Panc1 (cell line): ENCODE results near the gene HOXB2. TPM values are rescaled to one million over a fixed set of nuclear protein-coding genes. Genes with fewer than 3 reads are reported as not detected.
A peak's percentile ranks its signal among the peaks of the same experiment; 100 is the strongest.

ENCODE experiments used
- ATAC-seq: fragments of 200-7000 bp; cut with Tn5 transposase; 2 replicates; pipeline ENCODE4 v1.9.1; 2020; ENCODE audit warnings: mild to moderate bottlenecking, moderate library complexity
- BruUV-seq: library from RNA; stranded (reverse); fragments of 400-500 nt; replicated peaks from 2 replicates; lab custom pipeline; 2021; lab: Mats Ljungman, UMichigan
- CTCF ChIA-PET: fragments of 300-600 bp; sonication (Branson Sonifier 250); formaldehyde crosslinking; loops from one replicate; lab custom pipeline; 2022; ENCODE audit warnings: antibody characterized with exemption; lab: Charles Lee
- POLR2A ChIA-PET: fragments of 300-600 bp; sonication (Branson Sonifier 250); formaldehyde crosslinking; loops from one replicate; lab custom pipeline; 2022; ENCODE audit warnings: antibody characterized with exemption; lab: Charles Lee
- DNase-seq: peaks from one replicate; pipeline ENCODE4 v3.0.0-alpha.2; 2010; ENCODE audit warnings: low read depth, low spot score
- H3K27ac ChIP-seq: 2 replicates; pipeline ENCODE4 v1.5.1; 2011; ENCODE audit warnings: mild to moderate bottlenecking, low read length, inconsistent platforms
- H3K27me3 ChIP-seq: fragments of 200-500 bp; sonication (Bioruptor generic); 2 replicates; pipeline ENCODE4 v1.6.0; 2014; ENCODE audit warnings: low read length, inconsistent platforms; ENCODE audit not compliant: control insufficient read depth, insufficient read depth
- H3K36me3 ChIP-seq: fragments of 200-500 bp; sonication (Bioruptor generic); 2 replicates; pipeline ENCODE4 v1.5.1; 2014; ENCODE audit warnings: inconsistent platforms, mild to moderate bottlenecking, low read length, moderate library complexity; ENCODE audit not compliant: control insufficient read depth, insufficient read depth
- H3K4me1 ChIP-seq: 2 replicates; pipeline ENCODE4 v1.5.1; 2011; ENCODE audit warnings: inconsistent platforms, mild to moderate bottlenecking, low read length, moderate library complexity; ENCODE audit not compliant: control insufficient read depth, insufficient read depth
- H3K4me3 ChIP-seq, 2 experiments: 2 replicates each; pipeline ENCODE4 v1.5.1; 2011 to 2012; ENCODE audit warnings: low read depth in 2 of 2, low read length in 2 of 2, mild to moderate bottlenecking in 2 of 2, inconsistent platforms in 1 of 2, moderate library complexity in 1 of 2
- H3K9me3 ChIP-seq: fragments of 200-500 bp; sonication (Bioruptor generic); 2 replicates; pipeline ENCODE4 v1.5.1; 2014; ENCODE audit warnings: low read depth, mild to moderate bottlenecking, inconsistent platforms, low read length, moderate library complexity; ENCODE audit not compliant: control insufficient read depth, insufficient read depth
- POLR2AphosphoS5 ChIP-seq: IDR thresholded peaks from 2 replicates; pipeline ENCODE4 v1.6.1; 2012; ENCODE audit warnings: mild to moderate bottlenecking, low read depth, low read length, moderate library complexity
- SIN3A ChIP-seq: IDR thresholded peaks from 2 replicates; pipeline ENCODE4 v1.6.1; 2012; ENCODE audit warnings: low read depth, mild to moderate bottlenecking, low read length, moderate library complexity, borderline replicate concordance; ENCODE audit not compliant: insufficient read depth
- in situ Hi-C: cut with HindIII; loops from 2 replicates; pipeline ENCODE4 v1.10.0; 2016; ENCODE audit warnings: low sequenced_read_pairs, low pct_unique_long_range_greater_than_20kb
- intact Hi-C: fragments of 100-400 bp; cut with micrococcal nuclease; formaldehyde crosslinking; loops from one replicate; pipeline ENCODE4 v1.10.0; 2022; ENCODE audit not compliant: unreplicated experiment
- total RNA-seq: library from RNA; stranded (reverse); gene quantifications from one replicate; pipeline ENCODE4 v1.2.1, GENCODE V29; 2021; ENCODE audit not compliant: unreplicated experiment
- TF ChIP-seq, protein P1 (sequence below), 2 experiments: IDR thresholded peaks; 2 replicates each; pipeline ENCODE4 v1.6.1; 2011 to 2012; ENCODE audit warnings: low read depth in 2 of 2, control low read depth in 1 of 2, low read length in 1 of 2, mild to moderate bottlenecking in 1 of 2, moderate library complexity in 1 of 2; ENCODE audit not compliant: insufficient read depth in 1 of 2
- TF ChIP-seq, protein P2 (sequence below): fragments of 450-650 bp; IDR thresholded peaks from 2 replicates; pipeline ENCODE4 v1.5.1; 2017; ENCODE audit warnings: mild to moderate bottlenecking

HOXB2 gene
- total RNA-seq, 1 experiment from 2014 or later: 70.1 TPM

DNA sequence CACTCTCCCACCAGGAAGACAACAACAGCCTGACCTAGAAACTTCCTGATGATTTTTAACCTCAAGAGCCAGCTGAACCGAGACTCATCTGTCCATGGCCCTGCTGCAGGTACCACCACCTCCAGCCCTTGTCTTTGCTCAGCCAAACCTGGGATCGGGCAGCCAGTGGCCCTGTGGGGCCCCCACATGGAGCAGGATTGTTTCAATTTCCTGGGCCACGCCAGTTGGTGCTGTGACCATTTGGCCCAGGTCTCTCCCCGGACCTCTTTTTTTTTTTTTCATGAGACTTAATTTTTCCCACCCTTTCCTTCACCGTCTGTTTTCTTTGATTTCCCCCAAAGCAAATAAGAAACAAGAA, 8.3 kb upstream of the HOXB2 start:
- ChIA-PET POLR2A (interaction anchor here (0.7 kb wide), 1 partner anchor 14 kb away, joined by 3 read pairs; no protein-coding TSS in a partner anchor), CTCF (no interaction called here)
- Histone ChIP-seq H3K27me3 (no peaks in the 10 kb centered on the region), H3K4me1 (peaks cover 79% of the 10 kb centered on the region), H3K27ac (peak overlapping the region; percentile 99), H3K36me3 (peaks cover 26% of the 10 kb centered on the region), H3K9me3 (no peaks in the 10 kb centered on the region), H3K4me3 (peak overlapping the region; percentile 52 to 61)
- in situ Hi-C loops: no loop called here
- intact Hi-C loops: no loop called here
- TF ChIP-seq POLR2AphosphoS5: no peak; the same call in 1 of the 2 replicates
- TF ChIP-seq, protein P1, sequence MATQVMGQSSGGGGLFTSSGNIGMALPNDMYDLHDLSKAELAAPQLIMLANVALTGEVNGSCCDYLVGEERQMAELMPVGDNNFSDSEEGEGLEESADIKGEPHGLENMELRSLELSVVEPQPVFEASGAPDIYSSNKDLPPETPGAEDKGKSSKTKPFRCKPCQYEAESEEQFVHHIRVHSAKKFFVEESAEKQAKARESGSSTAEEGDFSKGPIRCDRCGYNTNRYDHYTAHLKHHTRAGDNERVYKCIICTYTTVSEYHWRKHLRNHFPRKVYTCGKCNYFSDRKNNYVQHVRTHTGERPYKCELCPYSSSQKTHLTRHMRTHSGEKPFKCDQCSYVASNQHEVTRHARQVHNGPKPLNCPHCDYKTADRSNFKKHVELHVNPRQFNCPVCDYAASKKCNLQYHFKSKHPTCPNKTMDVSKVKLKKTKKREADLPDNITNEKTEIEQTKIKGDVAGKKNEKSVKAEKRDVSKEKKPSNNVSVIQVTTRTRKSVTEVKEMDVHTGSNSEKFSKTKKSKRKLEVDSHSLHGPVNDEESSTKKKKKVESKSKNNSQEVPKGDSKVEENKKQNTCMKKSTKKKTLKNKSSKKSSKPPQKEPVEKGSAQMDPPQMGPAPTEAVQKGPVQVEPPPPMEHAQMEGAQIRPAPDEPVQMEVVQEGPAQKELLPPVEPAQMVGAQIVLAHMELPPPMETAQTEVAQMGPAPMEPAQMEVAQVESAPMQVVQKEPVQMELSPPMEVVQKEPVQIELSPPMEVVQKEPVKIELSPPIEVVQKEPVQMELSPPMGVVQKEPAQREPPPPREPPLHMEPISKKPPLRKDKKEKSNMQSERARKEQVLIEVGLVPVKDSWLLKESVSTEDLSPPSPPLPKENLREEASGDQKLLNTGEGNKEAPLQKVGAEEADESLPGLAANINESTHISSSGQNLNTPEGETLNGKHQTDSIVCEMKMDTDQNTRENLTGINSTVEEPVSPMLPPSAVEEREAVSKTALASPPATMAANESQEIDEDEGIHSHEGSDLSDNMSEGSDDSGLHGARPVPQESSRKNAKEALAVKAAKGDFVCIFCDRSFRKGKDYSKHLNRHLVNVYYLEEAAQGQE (IDR thresholded peaks at IDR 0.05; ENCODE audit: insufficient read depth in 1 of 2, low read depth in 2 of 2, low read length in 1 of 2): no peak
- no peak for TF ChIP-seq SIN3A
- TF ChIP-seq, protein P2, sequence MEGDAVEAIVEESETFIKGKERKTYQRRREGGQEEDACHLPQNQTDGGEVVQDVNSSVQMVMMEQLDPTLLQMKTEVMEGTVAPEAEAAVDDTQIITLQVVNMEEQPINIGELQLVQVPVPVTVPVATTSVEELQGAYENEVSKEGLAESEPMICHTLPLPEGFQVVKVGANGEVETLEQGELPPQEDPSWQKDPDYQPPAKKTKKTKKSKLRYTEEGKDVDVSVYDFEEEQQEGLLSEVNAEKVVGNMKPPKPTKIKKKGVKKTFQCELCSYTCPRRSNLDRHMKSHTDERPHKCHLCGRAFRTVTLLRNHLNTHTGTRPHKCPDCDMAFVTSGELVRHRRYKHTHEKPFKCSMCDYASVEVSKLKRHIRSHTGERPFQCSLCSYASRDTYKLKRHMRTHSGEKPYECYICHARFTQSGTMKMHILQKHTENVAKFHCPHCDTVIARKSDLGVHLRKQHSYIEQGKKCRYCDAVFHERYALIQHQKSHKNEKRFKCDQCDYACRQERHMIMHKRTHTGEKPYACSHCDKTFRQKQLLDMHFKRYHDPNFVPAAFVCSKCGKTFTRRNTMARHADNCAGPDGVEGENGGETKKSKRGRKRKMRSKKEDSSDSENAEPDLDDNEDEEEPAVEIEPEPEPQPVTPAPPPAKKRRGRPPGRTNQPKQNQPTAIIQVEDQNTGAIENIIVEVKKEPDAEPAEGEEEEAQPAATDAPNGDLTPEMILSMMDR: no peak
- BruUV-seq: TSS peak; percentile 63
- peak; percentile 3 for ATAC-seq
- DNase-seq: no peak

DNA sequence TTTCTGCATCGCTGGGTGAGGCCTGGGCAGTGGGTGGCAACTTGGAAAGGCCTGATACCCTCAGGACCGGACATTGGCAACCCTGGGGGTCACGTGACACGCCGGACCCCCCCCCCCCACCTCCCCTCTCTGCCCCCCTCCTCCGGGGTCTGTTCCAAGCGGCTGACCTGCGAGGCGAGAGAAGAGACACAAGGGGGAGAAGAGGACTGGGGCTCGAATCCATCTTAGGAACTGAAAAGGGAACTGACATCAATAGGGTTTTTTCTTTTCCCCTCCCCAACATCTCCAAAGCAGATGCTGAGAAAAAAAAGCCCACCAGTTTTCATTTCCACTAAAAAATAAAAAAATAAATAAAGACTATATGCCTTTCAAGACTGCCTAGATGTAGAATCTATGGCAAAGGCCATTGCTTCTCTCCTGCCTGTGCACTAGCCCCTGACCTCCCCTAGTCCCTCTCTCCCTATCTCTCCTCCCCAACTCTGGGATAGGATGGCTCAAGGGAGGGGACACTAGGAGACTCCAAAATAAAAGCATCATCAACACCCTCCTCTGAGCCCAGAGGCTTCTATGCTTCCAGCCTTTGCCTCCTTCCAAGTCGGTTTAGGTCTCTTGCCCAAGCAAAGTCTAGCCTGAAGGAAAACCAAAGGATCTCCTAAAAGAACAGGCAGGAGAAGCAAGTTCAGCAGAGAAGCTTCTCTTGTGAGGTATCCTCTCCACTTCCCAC, 7.7 kb upstream of the HOXB2 start:
- DNase-seq (no peak), ATAC-seq (peak; percentile 35)
- Histone ChIP-seq H3K9me3 (no peaks in the 10 kb centered on the region), H3K4me1 (peaks cover 79% of the 10 kb centered on the region), H3K27me3 (no peaks in the 10 kb centered on the region), H3K27ac (peak overlapping the region; percentile 99), H3K4me3 (peak overlapping the region; percentile 52 to 61), H3K36me3 (peaks cover 26% of the 10 kb centered on the region)
- BruUV-seq: no TSS peak
- intact Hi-C loops (no loop called here), in situ Hi-C loops (no loop called here)
- no peak for TF ChIP-seq SIN3A
- TF ChIP-seq, protein P2: no peak; the same call in 1 of the 2 replicates
- TF ChIP-seq, protein P1 (IDR thresholded peaks at IDR 0.05; ENCODE audit: insufficient read depth in 1 of 2, low read depth in 2 of 2, low read length in 1 of 2): no peak
- peak; percentile 80 for TF ChIP-seq POLR2AphosphoS5
- ChIA-PET CTCF (interaction anchor here (0.7 to 0.9 kb wide), 2 partner anchors 10 to 52 kb away, joined by 3 to 4 read pairs; no protein-coding TSS in a partner anchor), POLR2A (interaction anchor here (0.7 kb wide), 1 partner anchor 15 kb away, joined by 3 read pairs; no protein-coding TSS in a partner anchor)
